ENCODE data around the gene RBM44.
"Not testable (repeated sequence)": the region's sequence is repeated elsewhere in the genome, so short reads cannot be mapped to it uniquely, and the experiment has no call there.

RBM44 gene

GRCh38 chr2:237783678-237784077 is 14.9 kb upstream of the RBM44 start:
- DNase-seq: not testable (repeated sequence)

GRCh38 chr2:237786936-237787335 is 11.6 kb upstream of the RBM44 start:
- DNase-seq: no peak

- no peak for DNase-seq
Observed at GRCh38 chr2:237790353-237790752, 8.2 kb upstream of the RBM44 start.

GRCh38 chr2:237791977-237792727 is 6.4 kb upstream of the RBM44 start:
- DNase-seq: no peak

GRCh38 chr2:237797253-237797652 is 1.3 kb upstream of the RBM44 start:
- no peak for DNase-seq

GRCh38 chr2:237799060-237799428 is 465 bp downstream of the RBM44 start:
- no peak for DNase-seq

- no peak for DNase-seq
Observed at GRCh38 chr2:237801466-237801865, 2.9 kb downstream of the RBM44 start.

- no peak for DNase-seq
Observed at GRCh38 chr2:237806334-237806733, 7.8 kb downstream of the RBM44 start.

- DNase-seq: no peak
Observed at GRCh38 chr2:237815637-237816036, 17.1 kb downstream of the RBM44 start.

- no peak for DNase-seq
Observed at GRCh38 chr2:237816531-237816930, 18.0 kb downstream of the RBM44 start.

- DNase-seq: no peak
Observed at GRCh38 chr2:237818066-237818473, 19.5 kb downstream of the RBM44 start.

- DNase-seq: no peak
Observed at GRCh38 chr2:237819231-237819630, 20.7 kb downstream of the RBM44 start.

- DNase-seq: no peak
Observed at GRCh38 chr2:237820421-237820820, 21.8 kb downstream of the RBM44 start.

- no peak for DNase-seq
Observed at GRCh38 chr2:237823544-237823943, 25.0 kb downstream of the RBM44 start.

GRCh38 chr2:237824085-237824484 is 25.5 kb downstream of the RBM44 start:
- no peak for DNase-seq

GRCh38 chr2:237827421-237827987 is 28.9 kb downstream of the RBM44 start:
- no peak for DNase-seq

GRCh38 chr2:237830522-237830921 is 31.9 kb downstream of the RBM44 start:
- DNase-seq: no peak

GRCh38 chr2:237833546-237833945 is 35.0 kb downstream of the RBM44 start:
- DNase-seq: no peak

- no peak for DNase-seq
Observed at GRCh38 chr2:237835372-237835771, 36.8 kb downstream of the RBM44 start.

GRCh38 chr2:237841051-237841450 is 42.5 kb downstream of the RBM44 start:
- no peak for DNase-seq

GRCh38 chr2:237848940-237849339 is 50.4 kb downstream of the RBM44 start:
- DNase-seq: not testable (repeated sequence)

GRCh38 chr2:237854295-237854694 is 55.7 kb downstream of the RBM44 start:
- DNase-seq: no peak

GRCh38 chr2:237857791-237858190 is 59.2 kb downstream of the RBM44 start:
- DNase-seq: no peak

- no peak for DNase-seq
Observed at GRCh38 chr2:237858294-237859081, 59.9 kb downstream of the RBM44 start.

Data from activated T-cell treated with anti-CD3 and anti-CD28 coated beads for 4 hours (primary cell).